IPS-15b (cell line): ENCODE results near the gene SIRT3.
"Not testable (repeated sequence)": the region's sequence is repeated elsewhere in the genome, so short reads cannot be mapped to it uniquely, and the experiment has no call there.

ENCODE experiments used
- H3K27me3 ChIP-seq: one replicate; pipeline ENCODE4 v1.6.1; 2013; ENCODE audit warnings: low read length; ENCODE audit not compliant: control insufficient read depth, insufficient read depth
- H3K36me3 ChIP-seq: one replicate; pipeline ENCODE4 v1.6.1; 2013; ENCODE audit warnings: low read length; ENCODE audit not compliant: control insufficient read depth, insufficient read depth
- H3K4me1 ChIP-seq: one replicate; pipeline ENCODE4 v1.6.1; 2013; ENCODE audit warnings: mild to moderate bottlenecking, low read length; ENCODE audit not compliant: control insufficient read depth, insufficient read depth
- H3K4me3 ChIP-seq: one replicate; pipeline ENCODE4 v1.5.1; 2013; ENCODE audit warnings: low read depth, low read length
- H3K9ac ChIP-seq: one replicate; pipeline ENCODE4 v1.6.1; 2013; ENCODE audit warnings: low read depth, mild to moderate bottlenecking, low read length
- H3K9me3 ChIP-seq: one replicate; pipeline ENCODE4 v1.6.1; 2013; ENCODE audit warnings: mild to moderate bottlenecking, low read length; ENCODE audit not compliant: control insufficient read depth, insufficient read depth

The SIRT3 gene

GRCh38 chr11:191490-192478 lies 44.4 kb downstream of the SIRT3 start:
- H3K27me3 ChIP-seq, H3K9ac ChIP-seq, H3K9me3 ChIP-seq, H3K4me1 ChIP-seq, H3K36me3 ChIP-seq, H3K4me3 ChIP-seq: not testable (repeated sequence)

GRCh38 chr11:190546-190945 lies 45.6 kb downstream of the SIRT3 start:
- not testable (repeated sequence) for H3K9ac ChIP-seq, H3K4me1 ChIP-seq, H3K9me3 ChIP-seq, H3K36me3 ChIP-seq, H3K27me3 ChIP-seq, H3K4me3 ChIP-seq

- H3K9ac ChIP-seq, H3K4me3 ChIP-seq, H3K36me3 ChIP-seq, H3K4me1 ChIP-seq, H3K9me3 ChIP-seq, H3K27me3 ChIP-seq: not testable (repeated sequence)
Measured at GRCh38 chr11:189843-190311, 46.3 kb downstream of the SIRT3 start.

- H3K27me3 ChIP-seq, H3K36me3 ChIP-seq, H3K9me3 ChIP-seq, H3K4me1 ChIP-seq, H3K9ac ChIP-seq, H3K4me3 ChIP-seq: not testable (repeated sequence)
Measured at GRCh38 chr11:189200-189783, 46.9 kb downstream of the SIRT3 start.

GRCh38 chr11:180242-180641 lies 55.9 kb downstream of the SIRT3 start:
- H3K27me3 ChIP-seq, H3K4me1 ChIP-seq, H3K9me3 ChIP-seq, H3K36me3 ChIP-seq, H3K4me3 ChIP-seq, H3K9ac ChIP-seq: not testable (repeated sequence)
